Epidermal melanocyte (primary cell): ENCODE measurements around the gene CD37.
"Not testable (repeated sequence)": the region's sequence is repeated elsewhere in the genome, so short reads cannot be mapped to it uniquely, and the experiment has no call there.

Experiments
- DNase-seq: peaks from one replicate; pipeline ENCODE4 v3.0.0; 2011; ENCODE audit warnings: low spot score; ENCODE audit not compliant: insufficient read length

The CD37 gene

DNA sequence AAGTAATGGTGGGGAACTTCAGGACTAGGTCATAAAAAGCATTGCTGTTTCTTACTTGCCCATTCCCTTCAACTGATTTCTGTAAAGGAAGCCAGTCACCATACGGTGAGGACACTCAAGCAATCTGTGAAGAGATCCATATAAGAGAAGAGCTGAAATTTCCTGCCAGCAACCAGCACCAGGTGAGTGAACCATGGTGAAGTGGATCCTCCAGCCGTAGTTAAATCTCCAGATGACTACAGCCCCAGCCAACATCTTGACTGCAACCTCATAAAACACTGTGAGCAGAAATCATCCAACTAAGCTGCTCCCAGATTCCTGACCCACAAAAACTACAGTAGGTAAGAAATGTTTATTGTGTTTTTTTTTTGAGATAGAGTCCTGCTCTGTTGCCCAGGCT lies 6.5 kb upstream of the CD37 start:
- DNase-seq, result no peak

DNA sequence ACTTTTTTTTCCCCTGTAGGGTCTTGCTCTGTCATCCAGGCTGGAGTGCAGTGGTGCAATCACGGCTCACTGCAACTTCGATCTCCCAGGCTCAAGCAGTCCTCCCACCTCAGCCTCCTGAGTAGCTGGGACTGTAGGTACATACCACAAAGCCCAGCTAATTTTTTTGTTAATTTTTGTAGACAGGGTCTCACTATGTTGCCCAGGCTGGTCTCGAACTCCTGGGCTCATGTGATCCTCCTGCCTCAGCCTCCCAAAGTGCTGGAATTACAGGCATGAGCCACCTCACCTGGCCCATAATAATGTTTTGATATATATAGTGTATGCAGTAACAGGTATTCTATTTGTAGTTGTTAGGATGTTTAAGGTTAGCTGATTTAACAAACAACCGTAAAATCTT lies 4.0 kb upstream of the CD37 start:
- not testable (repeated sequence) for DNase-seq

DNA sequence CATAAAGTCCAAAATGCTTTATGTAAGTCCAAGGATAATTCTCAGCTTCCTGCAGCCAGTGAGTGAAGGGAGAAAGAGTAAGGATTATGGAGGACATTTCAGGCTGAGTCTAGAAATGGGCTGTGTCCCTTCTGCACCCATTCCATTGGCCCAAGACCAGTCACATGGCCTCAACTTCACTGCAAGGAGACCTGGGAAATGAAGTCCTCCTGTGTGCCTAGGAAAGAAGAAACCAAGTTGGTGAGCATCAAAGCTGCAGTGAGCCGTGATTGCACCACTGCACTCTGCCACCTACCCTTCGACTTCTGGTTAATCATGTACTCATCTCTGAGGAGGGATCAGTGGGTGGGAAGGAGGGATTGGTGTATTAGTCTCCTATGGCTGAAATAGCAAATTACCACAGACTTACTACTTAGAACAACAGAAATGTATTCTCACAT lies 3.6 kb upstream of the CD37 start:
- no peak for DNase-seq

GRCh38 chr19:49332691-49333417 lies 2.4 kb upstream of the CD37 start:
- not testable (repeated sequence) for DNase-seq

- DNase-seq, result no peak
Observed at GRCh38 chr19:49333418-49333805, 1.8 kb upstream of the CD37 start.

GRCh38 chr19:49333811-49334288 lies 1.4 kb upstream of the CD37 start:
- DNase-seq, result no peak

GRCh38 chr19:49335784-49336481 lies 727 bp downstream of the CD37 start:
- no peak for DNase-seq

DNA sequence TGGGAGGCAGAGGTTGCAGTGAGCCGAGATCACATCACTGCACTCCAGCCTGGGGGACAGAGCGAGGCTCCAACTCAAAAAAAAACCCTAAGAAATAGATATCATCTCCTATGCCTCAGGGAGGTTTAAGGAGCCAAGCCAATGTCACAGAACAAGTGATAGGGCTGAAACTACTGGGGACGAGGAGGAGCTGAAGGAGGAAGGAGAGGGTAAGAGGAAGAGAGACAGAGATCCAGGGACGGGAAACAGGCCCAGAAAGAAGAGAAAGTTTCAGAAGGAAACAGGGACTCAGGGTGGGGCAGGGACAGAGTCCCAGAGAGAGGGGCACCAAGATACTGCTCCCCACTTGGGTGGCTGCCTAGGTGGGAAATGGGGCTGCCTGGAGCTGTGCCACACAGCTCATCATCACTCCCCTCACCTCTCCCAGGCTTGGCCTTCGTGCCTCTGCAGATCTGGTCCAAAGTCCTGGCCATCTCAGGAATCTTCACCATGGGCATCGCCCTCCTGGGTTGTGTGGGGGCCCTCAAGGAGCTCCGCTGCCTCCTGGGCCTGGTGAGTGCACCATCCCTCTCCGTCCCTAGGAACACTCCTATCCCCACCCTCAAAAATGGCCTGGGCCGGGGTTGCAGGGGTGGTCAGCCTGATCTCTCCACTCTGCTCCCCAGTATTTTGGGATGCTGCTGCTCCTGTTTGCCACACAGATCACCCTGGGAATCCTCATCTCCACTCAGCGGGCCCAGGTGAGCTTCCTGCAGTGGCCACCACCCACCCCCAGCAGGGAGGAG lies 1.5 kb downstream of the CD37 start:
- no peak for DNase-seq

DNA sequence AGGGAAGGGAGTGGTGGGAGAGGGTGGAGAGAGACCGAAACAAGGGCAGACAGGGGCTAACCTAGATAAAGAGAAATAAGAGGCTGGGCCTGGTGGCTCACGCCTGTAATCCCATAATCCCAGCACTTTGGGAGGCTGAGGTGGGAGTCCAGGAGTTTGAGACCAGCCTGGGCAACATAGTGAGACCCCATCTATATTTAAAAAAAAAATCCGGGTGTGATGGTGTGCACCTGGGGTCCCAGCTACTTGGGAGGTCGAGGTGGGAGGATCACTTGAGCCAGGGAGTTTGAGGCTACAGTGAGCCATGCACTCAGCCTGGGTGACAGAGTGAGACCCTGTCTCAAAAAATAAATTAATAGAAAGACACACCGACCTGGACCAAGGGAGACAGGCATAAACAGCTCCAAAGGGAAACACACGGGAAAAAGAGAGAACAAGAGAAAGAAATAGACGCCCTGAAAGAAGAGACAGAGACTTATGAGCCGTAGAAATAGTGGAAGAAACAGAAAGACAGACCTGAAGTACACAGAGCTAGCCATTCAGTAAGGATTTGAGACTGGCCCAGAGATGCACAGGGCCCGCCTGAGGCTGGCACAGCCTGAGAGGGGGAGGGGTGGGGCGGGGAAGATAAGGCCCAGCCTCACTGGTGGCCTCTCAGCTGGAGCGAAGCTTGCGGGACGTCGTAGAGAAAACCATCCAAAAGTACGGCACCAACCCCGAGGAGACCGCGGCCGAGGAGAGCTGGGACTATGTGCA lies 2.2 kb downstream of the CD37 start:
- no peak for DNase-seq

GRCh38 chr19:49338023-49338677 lies 2.9 kb downstream of the CD37 start:
- DNase-seq, result no peak

DNA sequence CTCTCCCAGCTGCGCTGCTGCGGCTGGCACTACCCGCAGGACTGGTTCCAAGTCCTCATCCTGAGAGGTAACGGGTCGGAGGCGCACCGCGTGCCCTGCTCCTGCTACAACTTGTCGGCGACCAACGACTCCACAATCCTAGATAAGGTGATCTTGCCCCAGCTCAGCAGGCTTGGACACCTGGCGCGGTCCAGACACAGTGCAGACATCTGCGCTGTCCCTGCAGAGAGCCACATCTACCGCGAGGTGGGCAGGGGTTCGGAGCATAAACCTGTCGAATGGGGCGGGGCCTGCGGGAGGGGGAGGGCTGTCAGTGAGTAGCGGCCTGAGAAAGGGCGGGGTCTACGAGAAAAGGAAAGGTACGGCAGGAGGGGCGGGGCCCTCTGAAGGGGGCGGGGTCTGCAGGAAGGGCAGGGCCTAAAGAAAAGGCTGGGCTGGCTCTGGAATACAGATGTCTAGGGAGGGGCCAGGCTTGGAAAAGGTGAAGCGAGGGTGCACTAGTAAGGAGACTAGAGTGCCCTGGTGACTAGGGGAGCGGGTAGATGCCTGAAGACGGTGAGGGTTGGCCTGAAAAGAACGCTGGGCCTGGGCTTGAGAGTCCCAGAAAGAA lies 3.6 kb downstream of the CD37 start:
- DNase-seq, result peak; percentile 43

DNA sequence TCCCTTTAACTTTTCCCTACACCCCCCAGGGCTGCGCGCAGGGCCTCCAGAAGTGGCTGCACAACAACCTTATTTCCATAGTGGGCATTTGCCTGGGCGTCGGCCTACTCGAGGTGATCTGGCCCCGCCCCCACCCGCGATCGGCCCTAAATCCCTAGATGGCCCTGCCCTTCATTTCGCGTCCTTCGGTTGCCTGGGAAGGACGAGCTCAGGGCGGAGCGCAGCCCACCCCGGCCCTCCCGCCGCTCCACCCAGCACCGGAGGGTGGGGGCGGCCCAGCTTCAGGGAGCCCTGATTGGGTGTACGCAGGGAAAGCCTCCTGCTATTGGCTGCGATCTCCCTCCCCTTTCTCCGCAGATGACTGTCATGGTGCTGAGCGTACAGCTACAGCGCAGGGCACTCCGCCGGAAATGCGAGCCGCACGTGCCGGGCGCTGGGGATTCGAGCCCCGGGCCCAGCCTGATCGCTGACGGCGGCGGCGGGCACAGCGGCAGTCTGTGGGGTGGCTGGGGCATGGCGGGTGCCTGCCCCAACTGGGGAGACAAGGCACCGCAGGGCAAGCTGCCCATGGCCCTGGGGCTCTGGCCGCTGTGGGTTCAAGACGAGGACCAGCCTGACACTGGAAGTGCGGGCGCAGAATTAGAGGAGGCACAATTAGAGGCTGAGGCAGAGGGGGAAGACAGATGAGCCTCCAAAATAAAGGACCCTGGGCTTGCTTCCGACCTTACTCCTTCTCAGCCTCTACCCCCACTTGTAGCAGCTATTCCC lies 4.3 kb downstream of the CD37 start:
- peak; percentile 97 for DNase-seq

DNA sequence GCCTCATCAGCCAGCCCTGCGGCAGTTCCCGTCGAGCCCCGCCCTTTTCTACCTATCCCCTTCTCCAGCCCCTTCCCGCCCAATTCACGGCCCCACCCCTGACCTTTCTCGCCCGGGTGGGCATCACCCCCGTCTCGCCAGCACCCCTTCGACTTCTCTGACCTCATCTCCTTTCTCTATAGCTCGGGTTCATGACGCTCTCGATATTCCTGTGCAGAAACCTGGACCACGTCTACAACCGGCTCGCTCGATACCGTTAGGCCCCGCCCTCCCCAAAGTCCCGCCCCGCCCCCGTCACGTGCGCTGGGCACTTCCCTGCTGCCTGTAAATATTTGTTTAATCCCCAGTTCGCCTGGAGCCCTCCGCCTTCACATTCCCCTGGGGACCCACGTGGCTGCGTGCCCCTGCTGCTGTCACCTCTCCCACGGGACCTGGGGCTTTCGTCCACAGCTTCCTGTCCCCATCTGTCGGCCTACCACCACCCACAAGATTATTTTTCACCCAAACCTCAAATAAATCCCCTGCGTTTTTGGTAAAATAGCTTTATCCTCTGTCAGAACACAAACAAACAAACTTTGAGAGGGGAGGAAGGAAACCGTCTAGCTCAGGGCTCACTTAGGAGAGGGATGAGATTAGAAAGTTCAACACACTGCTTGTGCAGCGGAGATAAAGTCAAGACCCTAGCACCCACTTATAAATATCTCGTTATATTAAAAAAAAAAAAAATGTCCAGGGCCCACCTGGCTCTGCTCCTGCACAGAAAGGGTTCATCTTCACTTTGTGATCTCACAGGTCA lies 5.1 kb downstream of the CD37 start:
- DNase-seq, result no peak

GRCh38 chr19:49340865-49341718 lies 5.9 kb downstream of the CD37 start:
- no peak for DNase-seq

- DNase-seq, result no peak
Observed at GRCh38 chr19:49342291-49342721, 7.1 kb downstream of the CD37 start.

- no peak for DNase-seq
Observed at GRCh38 chr19:49343123-49343522, 7.9 kb downstream of the CD37 start.

- DNase-seq, result no peak
Observed at GRCh38 chr19:49344505-49345423, 9.6 kb downstream of the CD37 start.
